22Rv1 (cell line): ENCODE data around the gene TP73.

ENCODE experiments used
- ZFX ChIP-seq: fragments of 450-650 bp; IDR thresholded peaks from 2 replicates; pipeline ENCODE4 v1.6.1; 2017; ENCODE audit warnings: antibody characterized with exemption, borderline replicate concordance
- TF ChIP-seq, protein P1 (sequence below): fragments of 450-650 bp; IDR thresholded peaks from 2 replicates; pipeline ENCODE4 v1.5.1; 2017; ENCODE audit warnings: mild to moderate bottlenecking

GRCh38 chr1:3642919-3643675 lies 9.2 kb upstream of the TP73 start:
- TF ChIP-seq, protein P1, sequence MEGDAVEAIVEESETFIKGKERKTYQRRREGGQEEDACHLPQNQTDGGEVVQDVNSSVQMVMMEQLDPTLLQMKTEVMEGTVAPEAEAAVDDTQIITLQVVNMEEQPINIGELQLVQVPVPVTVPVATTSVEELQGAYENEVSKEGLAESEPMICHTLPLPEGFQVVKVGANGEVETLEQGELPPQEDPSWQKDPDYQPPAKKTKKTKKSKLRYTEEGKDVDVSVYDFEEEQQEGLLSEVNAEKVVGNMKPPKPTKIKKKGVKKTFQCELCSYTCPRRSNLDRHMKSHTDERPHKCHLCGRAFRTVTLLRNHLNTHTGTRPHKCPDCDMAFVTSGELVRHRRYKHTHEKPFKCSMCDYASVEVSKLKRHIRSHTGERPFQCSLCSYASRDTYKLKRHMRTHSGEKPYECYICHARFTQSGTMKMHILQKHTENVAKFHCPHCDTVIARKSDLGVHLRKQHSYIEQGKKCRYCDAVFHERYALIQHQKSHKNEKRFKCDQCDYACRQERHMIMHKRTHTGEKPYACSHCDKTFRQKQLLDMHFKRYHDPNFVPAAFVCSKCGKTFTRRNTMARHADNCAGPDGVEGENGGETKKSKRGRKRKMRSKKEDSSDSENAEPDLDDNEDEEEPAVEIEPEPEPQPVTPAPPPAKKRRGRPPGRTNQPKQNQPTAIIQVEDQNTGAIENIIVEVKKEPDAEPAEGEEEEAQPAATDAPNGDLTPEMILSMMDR: no peak
- no peak for TF ChIP-seq ZFX
